A673 (cell line): ENCODE measurements around the gene TMEM147. TPM values are rescaled to one million over a fixed set of nuclear protein-coding genes. Genes with fewer than 3 reads are reported as not detected.

Experiments
- BruUV-seq: library from RNA; stranded (reverse); fragments of 400-500 nt; replicated peaks from 2 replicates; lab custom pipeline; 2021; lab: Mats Ljungman, UMichigan
- CTCF ChIA-PET: fragments of 300-600 bp; sonication (Branson Sonifier 250); formaldehyde crosslinking; loops from one replicate; lab custom pipeline; 2022; ENCODE audit warnings: antibody characterized with exemption; lab: Charles Lee
- POLR2A ChIA-PET: fragments of 300-600 bp; sonication (Branson Sonifier 250); formaldehyde crosslinking; loops from one replicate; lab custom pipeline; 2022; ENCODE audit warnings: antibody characterized with exemption; ENCODE audit not compliant: low non-redundant PET; lab: Charles Lee
- DNase-seq: peaks from one replicate; pipeline ENCODE4 v3.0.0-alpha.2; 2015; ENCODE audit warnings: low spot score
- H3K27ac ChIP-seq: fragments of 200-600 bp; sonication (generic); 2 replicates; pipeline ENCODE4 v1.5.1; 2016; ENCODE audit warnings: mixed run types, low read depth, mild to moderate bottlenecking, mixed read lengths, antibody characterized with exemption, low read length; ENCODE audit not compliant: poor library complexity, severe bottlenecking
- H3K27me3 ChIP-seq: fragments of 200-600 bp; sonication (generic); replicated peaks from 2 replicates; pipeline ENCODE4 v1.6.1; 2017; ENCODE audit warnings: mixed run types, low read depth, mild to moderate bottlenecking, mixed read lengths, antibody characterized with exemption, low read length; ENCODE audit not compliant: insufficient read depth, poor library complexity
- H3K36me3 ChIP-seq: fragments of 200-600 bp; sonication (generic); 2 replicates; pipeline ENCODE4 v1.6.1; 2016; ENCODE audit warnings: mixed run types, mild to moderate bottlenecking, mixed read lengths, antibody characterized with exemption, low read length; ENCODE audit not compliant: insufficient read depth, poor library complexity, severe bottlenecking
- H3K4me1 ChIP-seq: fragments of 200-600 bp; sonication (generic); 2 replicates; pipeline ENCODE4 v1.6.1; 2017; ENCODE audit warnings: mixed run types, mild to moderate bottlenecking, mixed read lengths, antibody characterized with exemption, low read length; ENCODE audit not compliant: insufficient read depth, poor library complexity, severe bottlenecking
- H3K4me3 ChIP-seq: fragments of 200-600 bp; sonication (generic); 2 replicates; pipeline ENCODE4 v1.5.1; 2016; ENCODE audit warnings: low read depth, mixed run types, mild to moderate bottlenecking, mixed read lengths, low read length; ENCODE audit not compliant: poor library complexity, severe bottlenecking
- H3K9me3 ChIP-seq: fragments of 200-600 bp; sonication (generic); 2 replicates; pipeline ENCODE4 v1.6.1; 2016; ENCODE audit warnings: mixed run types, low read depth, mild to moderate bottlenecking, mixed read lengths, antibody characterized with exemption, low read length; ENCODE audit not compliant: poor library complexity, severe bottlenecking
- CTCF ChIP-seq: fragments of 300-800, 200-600 bp; sonication (generic); conservative IDR thresholded peaks from 2 replicates; pipeline ENCODE4 v1.5.1; 2017; ENCODE audit warnings: low read depth, mild to moderate bottlenecking, antibody characterized with exemption, low read length, moderate library complexity, mixed read lengths
- EZH2 ChIP-seq: fragments of 200-600 bp; sonication (generic); IDR thresholded peaks from 2 replicates; pipeline ENCODE4 v1.6.1; 2017; ENCODE audit warnings: borderline replicate concordance, low read depth, mild to moderate bottlenecking, mixed read lengths, antibody characterized with exemption, low read length; ENCODE audit not compliant: poor library complexity, severe bottlenecking
- intact Hi-C: fragments of 100-400 bp; cut with micrococcal nuclease; formaldehyde crosslinking; loops from one replicate; pipeline ENCODE4 v1.10.0; 2022; ENCODE audit not compliant: unreplicated experiment
- total RNA-seq: library from RNA; stranded (reverse); gene quantifications from 2 replicates; pipeline ENCODE4 v1.2.3, GENCODE V29; 2021

The TMEM147 gene
- total RNA-seq, 1 experiment from 2014 or later, result 115 TPM

- Histone ChIP-seq H3K27ac (no peak overlapping the region), H3K9me3 (no peaks in the 10 kb centered on the region), H3K27me3 (peaks cover 11% of the 10 kb centered on the region), H3K4me1 (no peaks in the 10 kb centered on the region), H3K36me3 (no peaks in the 10 kb centered on the region), H3K4me3 (no peak overlapping the region)
- intact Hi-C loops, result no loop called here
- TF ChIP-seq EZH2, result no peak
- BruUV-seq, result no TSS peak
- DNase-seq, result no peak
- ChIA-PET CTCF (no interaction called here), POLR2A (no interaction called here)
Observed at GRCh38 chr19:35566738-35567137, 21.3 kb downstream of the TMEM147 start.

- no peak overlapping the region for H3K4me3 ChIP-seq
- no peaks in the 10 kb centered on the region for H3K36me3 ChIP-seq
- no peak overlapping the region for H3K27ac ChIP-seq
- no peaks in the 10 kb centered on the region for H3K4me1 ChIP-seq
- no TSS peak for BruUV-seq
- H3K27me3 ChIP-seq, result peaks cover 8% of the 10 kb centered on the region
- TF ChIP-seq EZH2 (no peak), CTCF (no peak)
- ChIA-PET CTCF (no interaction called here), POLR2A (no interaction called here)
- intact Hi-C loops, result no loop called here
- H3K9me3 ChIP-seq, result no peaks in the 10 kb centered on the region
- DNase-seq, result no peak
Observed at GRCh38 chr19:35569281-35569781, 23.9 kb downstream of the TMEM147 start.

- intact Hi-C loops, result no loop called here
- Histone ChIP-seq H3K4me1 (no peaks in the 10 kb centered on the region), H3K27ac (no peak overlapping the region), H3K4me3 (no peak overlapping the region), H3K9me3 (peaks cover 11% of the 10 kb centered on the region), H3K27me3 (peaks cover 8% of the 10 kb centered on the region), H3K36me3 (no peaks in the 10 kb centered on the region)
- BruUV-seq, result no TSS peak
- ChIA-PET POLR2A (no interaction called here), CTCF (interaction anchor here (0.7 kb wide), 1 partner anchor 135 kb away, joined by 4 read pairs; no protein-coding TSS in a partner anchor)
- no peak for DNase-seq
- TF ChIP-seq EZH2 (no peak), CTCF (no peak)
Observed at GRCh38 chr19:35571406-35571965, 26.1 kb downstream of the TMEM147 start.

- no peak for DNase-seq
- POLR2A ChIA-PET, result no interaction called here
- Histone ChIP-seq H3K4me3 (no peak overlapping the region), H3K36me3 (no peaks in the 10 kb centered on the region), H3K27me3 (peaks cover 5% of the 10 kb centered on the region), H3K9me3 (peaks cover 13% of the 10 kb centered on the region), H3K27ac (no peak overlapping the region), H3K4me1 (no peaks in the 10 kb centered on the region)
- CTCF ChIA-PET, result no interaction called here
- no peak for TF ChIP-seq EZH2
- no peak for TF ChIP-seq CTCF
- BruUV-seq, result no TSS peak
- intact Hi-C loops, result no loop called here
Observed at GRCh38 chr19:35577918-35578317, 32.5 kb downstream of the TMEM147 start.
